ENCODE results near the gene ILF3. TPM values are rescaled to one million over a fixed set of nuclear protein-coding genes. Genes with fewer than 3 reads are reported as not detected.
"Not testable (repeated sequence)": the region's sequence is repeated elsewhere in the genome, so short reads cannot be mapped to it uniquely, and the experiment has no call there.

ILF3 gene
- total RNA-seq, 3 donors from 2014 or later = 80.2 to 166 (median 115) TPM

DNA sequence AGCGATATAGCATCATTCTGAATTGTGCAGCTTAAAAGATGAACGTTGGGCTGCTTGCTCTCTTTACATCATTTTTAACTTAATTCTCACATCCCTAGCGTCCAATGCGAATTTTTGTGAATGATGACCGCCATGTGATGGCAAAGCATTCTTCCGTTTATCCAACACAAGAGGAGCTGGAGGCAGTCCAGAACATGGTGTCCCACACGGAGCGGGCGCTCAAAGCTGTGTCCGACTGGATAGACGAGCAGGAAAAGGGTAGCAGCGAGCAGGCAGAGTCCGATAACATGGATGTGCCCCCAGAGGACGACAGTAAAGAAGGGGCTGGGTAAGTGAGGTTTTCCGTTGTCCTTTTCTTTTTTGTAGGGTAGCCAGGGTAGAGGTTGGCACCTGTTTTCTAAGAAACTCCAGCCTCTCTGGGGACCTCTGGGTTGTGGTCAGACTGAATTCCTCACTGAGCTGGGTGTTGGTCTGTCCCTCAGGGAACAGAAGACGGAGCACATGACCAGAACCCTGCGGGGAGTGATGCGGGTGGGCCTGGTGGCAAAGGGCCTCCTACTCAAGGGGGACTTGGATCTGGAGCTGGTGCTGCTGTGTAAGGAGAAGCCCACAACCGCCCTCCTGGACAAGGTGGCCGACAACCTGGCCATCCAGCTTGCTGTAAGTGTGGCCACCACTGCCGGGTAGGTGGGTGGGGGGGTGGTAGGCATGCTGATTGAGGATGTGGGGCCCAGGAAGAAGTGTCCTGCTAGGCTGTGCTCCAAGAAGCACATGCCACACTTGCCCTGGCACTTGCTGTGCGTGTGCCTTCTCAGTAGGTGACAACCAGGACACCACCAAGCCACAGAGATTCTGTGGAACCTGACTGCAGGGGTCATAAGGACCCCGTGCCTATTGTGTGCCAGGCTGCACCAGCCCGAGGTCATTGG lies 17.0 kb downstream of the ILF3 start:
- Histone ChIP-seq H3K9me3 (no peaks in the 10 kb centered on the region), H3K4me1 (peaks cover 0 to 5% of the 10 kb centered on the region in 2 donors), H3K4me3 (no peak overlapping the region), H3K27ac (no peak overlapping the region), H3K36me3 (peaks cover 5% of the 10 kb centered on the region), H3K27me3 (no peaks in the 10 kb centered on the region)
- DNase-seq (ENCODE audit: low spot score in 2 of 2) = no peak
- intact Hi-C loops (cut with DNase I; ENCODE audit: low total_unique reads) = no loop called here
- TF ChIP-seq POLR2AphosphoS5 (IDR thresholded peaks at IDR 0.05) = no peak
- TF ChIP-seq CTCF (IDR thresholded peaks at IDR 0.05) = no peak

- H3K36me3 ChIP-seq; DNase-seq (ENCODE audit: low spot score in 2 of 2); H3K4me3 ChIP-seq; H3K27ac ChIP-seq; H3K4me1 ChIP-seq; intact Hi-C loops (cut with DNase I; ENCODE audit: low total_unique reads); H3K27me3 ChIP-seq; H3K9me3 ChIP-seq: not testable (repeated sequence)
These were observed 17.8 kb downstream of the ILF3 start for GRCh38 chr19:10671922-10672321.

- intact Hi-C loops (cut with DNase I; ENCODE audit: low total_unique reads) = not testable (repeated sequence)
These were observed 21.1 kb downstream of the ILF3 start for GRCh38 chr19:10675214-10675613.

GRCh38 chr19:10677751-10678150 lies 23.6 kb downstream of the ILF3 start:
- H3K27ac ChIP-seq = no peak overlapping the region
- H3K36me3 ChIP-seq = peaks cover 41% of the 10 kb centered on the region
- no peak for TF ChIP-seq CTCF (IDR thresholded peaks at IDR 0.05)
- no peak for TF ChIP-seq POLR2A (IDR thresholded peaks at IDR 0.05)
- TF ChIP-seq POLR2AphosphoS5 (IDR thresholded peaks at IDR 0.05) = no peak
- no peak overlapping the region for H3K4me3 ChIP-seq
- H3K9me3 ChIP-seq = no peaks in the 10 kb centered on the region
- DNase-seq (ENCODE audit: low spot score in 2 of 2) = no peak
- H3K27me3 ChIP-seq = no peaks in the 10 kb centered on the region
- H3K4me1 ChIP-seq = no peaks in the 10 kb centered on the region
- intact Hi-C loops (cut with DNase I; ENCODE audit: low total_unique reads) = no loop called here

More at GRCh38 chr19:10675214-10675613, 21.1 kb downstream of the ILF3 start:
- H3K9me3 ChIP-seq; H3K27ac ChIP-seq; H3K27me3 ChIP-seq; DNase-seq (ENCODE audit: low spot score in 2 of 2); H3K4me3 ChIP-seq; H3K4me1 ChIP-seq: not testable (repeated sequence)
- peaks cover 25% of the 10 kb centered on the region for H3K36me3 ChIP-seq

DNA sequence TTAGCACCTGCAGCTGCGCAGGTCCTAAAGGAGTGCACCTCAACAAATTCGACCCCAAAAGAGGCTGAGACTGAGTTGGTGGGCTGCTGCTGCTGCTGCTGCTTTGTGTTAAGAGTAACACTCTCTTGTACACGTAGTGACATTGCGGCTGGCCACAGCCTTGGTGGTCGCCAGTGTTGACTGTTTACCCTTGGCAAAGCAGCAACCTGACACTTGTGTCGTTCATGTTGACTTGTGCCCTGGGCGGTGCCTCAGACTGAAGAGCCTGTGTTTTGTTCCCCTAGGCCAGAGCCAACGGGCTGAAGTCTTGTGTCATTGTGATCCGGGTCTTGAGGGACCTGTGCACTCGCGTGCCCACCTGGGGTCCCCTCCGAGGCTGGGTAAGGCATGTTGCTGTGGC lies 24.7 kb downstream of the ILF3 start:
- Histone ChIP-seq H3K4me3 (no peak overlapping the region), H3K36me3 (peaks cover 52% of the 10 kb centered on the region), H3K9me3 (no peaks in the 10 kb centered on the region), H3K27me3 (no peaks in the 10 kb centered on the region), H3K27ac (no peak overlapping the region), H3K4me1 (no peaks in the 10 kb centered on the region)
- no peak for TF ChIP-seq POLR2AphosphoS5 (IDR thresholded peaks at IDR 0.05)
- TF ChIP-seq POLR2A (IDR thresholded peaks at IDR 0.05) = no peak
- TF ChIP-seq CTCF (IDR thresholded peaks at IDR 0.05) = no peak
- no peak for DNase-seq (ENCODE audit: low spot score in 2 of 2)
- intact Hi-C loops (cut with DNase I; ENCODE audit: low total_unique reads) = no loop called here

DNA sequence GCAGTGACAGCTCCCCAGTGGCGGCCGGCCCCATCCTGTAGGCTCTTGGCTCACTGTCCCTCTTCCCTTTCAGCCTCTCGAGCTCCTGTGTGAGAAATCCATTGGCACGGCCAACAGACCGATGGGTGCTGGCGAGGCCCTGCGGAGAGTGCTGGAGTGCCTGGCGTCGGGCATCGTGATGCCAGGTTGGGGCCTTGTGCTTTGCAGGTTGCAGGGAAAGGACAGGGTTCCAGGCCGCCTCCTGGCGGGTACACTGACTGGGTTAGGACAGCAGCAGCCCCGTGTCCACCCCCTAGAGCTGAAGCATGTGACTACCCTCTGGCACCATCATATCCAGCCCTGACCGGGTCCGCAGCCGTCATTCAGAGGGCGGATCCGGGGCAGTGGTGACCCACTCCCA lies 25.6 kb downstream of the ILF3 start:
- H3K36me3 ChIP-seq = peaks cover 53% of the 10 kb centered on the region
- no peak overlapping the region for H3K27ac ChIP-seq
- H3K4me1 ChIP-seq = no peaks in the 10 kb centered on the region
- DNase-seq (ENCODE audit: low spot score in 2 of 2) = no peak
- intact Hi-C loops (cut with DNase I; ENCODE audit: low total_unique reads) = no loop called here
- no peak for TF ChIP-seq POLR2A (IDR thresholded peaks at IDR 0.05)
- TF ChIP-seq POLR2AphosphoS5 (IDR thresholded peaks at IDR 0.05) = no peak
- TF ChIP-seq CTCF (IDR thresholded peaks at IDR 0.05) = no peak
- no peak overlapping the region for H3K4me3 ChIP-seq
- no peaks in the 10 kb centered on the region for H3K9me3 ChIP-seq
- H3K27me3 ChIP-seq = no peaks in the 10 kb centered on the region
